SH-SY5Y (cell line): ENCODE results near the gene EPHA2.

ENCODE experiments used
- GATA2 ChIP-seq: IDR thresholded peaks from 2 replicates; pipeline ENCODE4 v1.6.1; 2011; ENCODE audit warnings: mild to moderate bottlenecking, low read depth, low read length
- GATA3 ChIP-seq: IDR thresholded peaks from 2 replicates; pipeline ENCODE4 v1.6.1; 2011; ENCODE audit warnings: low read depth, mild to moderate bottlenecking, low read length, moderate library complexity

EPHA2 gene

DNA sequence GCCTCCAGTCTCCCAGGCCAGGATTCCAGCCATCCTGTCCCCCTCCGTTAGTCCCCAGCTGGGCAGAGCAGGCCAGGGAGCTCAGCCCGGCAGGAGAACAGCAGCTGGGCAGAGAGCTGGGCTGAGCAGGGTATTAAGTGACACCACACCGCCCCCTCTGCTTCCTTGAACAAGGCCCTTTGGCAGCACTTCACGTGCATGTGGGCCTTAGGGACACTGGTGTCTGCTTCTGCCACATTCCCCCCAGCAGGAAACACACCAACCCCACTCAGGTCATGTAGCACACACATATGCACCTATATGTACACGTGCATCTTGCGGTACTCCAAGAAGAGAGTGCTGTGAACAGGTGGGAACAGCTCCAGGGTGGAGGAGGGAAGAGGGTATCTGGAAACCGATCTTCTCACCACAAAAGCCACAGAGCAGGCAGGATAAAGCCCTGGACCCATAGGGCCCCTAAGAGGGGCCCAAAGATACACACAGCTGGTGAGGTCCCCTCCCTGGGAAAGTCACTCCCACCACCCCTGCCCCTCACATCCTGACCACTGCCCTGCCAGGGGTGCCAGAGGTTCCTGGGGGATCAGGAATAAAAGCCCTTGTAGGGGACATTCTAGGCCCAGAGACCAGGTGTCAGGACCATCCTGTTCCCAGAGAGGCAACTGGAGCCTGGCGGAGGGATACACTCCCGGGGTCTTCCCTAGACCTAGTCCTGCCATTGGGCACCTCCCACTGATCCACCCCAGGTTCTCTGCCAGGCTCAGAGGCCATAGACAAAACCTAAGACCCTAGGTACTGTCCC is 4.5 kb downstream of the EPHA2 start:
- no peak for TF ChIP-seq GATA3
- no peak for TF ChIP-seq GATA2

DNA sequence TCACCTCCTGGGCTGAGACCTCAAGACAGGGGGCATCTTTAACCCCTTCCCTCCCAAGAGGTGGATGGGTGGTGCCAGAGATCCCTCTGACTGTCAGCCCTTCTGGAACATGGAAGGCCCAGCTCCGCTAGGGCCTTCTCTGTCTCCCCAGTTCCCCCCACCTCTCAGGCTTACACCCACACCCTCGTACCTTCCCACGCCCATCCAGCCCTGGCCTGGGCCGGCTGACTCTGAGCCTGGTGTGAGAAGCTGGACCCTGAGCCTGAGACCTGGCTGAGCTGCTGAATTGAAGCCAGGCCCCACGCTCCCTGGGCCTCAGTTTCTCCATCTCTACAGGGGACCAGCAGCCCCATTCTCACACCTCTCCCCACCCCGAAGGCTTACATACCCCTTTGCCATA is 5.4 kb downstream of the EPHA2 start:
- TF ChIP-seq GATA3, result no peak
- TF ChIP-seq GATA2, result no peak

DNA sequence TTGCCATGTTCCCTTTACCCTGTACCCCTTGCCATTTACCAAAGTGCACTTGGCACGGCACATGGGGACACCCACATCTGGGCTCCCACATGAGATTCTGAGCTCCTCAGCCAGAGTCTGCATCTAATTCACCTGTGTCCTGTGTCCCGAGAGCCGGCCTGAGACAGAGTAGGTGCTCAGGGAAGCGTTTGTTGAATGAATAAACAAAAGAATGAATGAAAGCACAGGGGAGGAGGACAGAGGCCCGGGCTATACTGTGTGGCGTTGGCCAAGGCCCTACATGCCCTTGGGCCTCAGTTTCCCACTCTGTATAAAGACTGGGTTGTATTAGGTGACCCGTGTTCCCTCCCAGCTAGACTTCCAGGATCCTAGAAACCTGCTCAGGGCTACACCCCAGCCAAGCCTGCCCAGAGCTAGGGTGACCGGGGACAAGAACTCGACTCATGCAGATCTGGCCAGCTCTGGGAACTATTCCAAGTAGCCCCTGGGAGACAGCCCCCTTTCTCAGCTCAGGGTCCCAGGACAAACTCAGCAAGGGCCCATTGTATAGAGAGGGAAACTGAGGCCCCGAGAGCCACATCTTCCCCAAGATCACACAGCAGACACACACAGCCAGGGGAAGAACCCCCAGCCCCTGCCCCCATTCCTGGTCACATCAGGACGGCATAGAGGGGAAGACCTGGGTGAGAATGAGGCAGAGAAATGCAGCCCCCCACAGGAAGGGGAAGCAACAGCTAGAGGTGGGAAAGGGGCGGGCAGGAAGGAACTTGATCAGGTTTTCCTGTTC is 6.0 kb downstream of the EPHA2 start:
- TF ChIP-seq GATA3 (no peak), GATA2 (no peak)

DNA sequence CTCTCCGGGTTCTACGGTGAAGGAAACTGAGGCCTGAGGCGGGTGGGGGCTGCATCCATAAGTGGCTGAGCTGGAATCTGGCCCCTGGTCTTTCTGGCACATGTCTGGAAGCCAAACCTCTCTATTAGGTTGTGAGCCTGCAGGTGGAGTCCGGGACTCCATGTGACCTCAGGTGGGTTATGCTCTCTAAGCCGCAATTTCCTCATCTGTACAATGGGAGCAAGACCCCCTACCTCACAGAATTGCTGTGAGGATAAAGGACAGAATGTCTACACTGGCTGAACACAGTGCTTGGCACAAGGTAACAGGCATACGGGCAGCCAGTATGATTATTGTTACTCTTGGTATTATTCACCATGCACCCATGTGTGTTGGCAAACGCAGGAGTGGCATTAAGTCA is 6.7 kb downstream of the EPHA2 start:
- TF ChIP-seq GATA3 (no peak), GATA2 (no peak)

DNA sequence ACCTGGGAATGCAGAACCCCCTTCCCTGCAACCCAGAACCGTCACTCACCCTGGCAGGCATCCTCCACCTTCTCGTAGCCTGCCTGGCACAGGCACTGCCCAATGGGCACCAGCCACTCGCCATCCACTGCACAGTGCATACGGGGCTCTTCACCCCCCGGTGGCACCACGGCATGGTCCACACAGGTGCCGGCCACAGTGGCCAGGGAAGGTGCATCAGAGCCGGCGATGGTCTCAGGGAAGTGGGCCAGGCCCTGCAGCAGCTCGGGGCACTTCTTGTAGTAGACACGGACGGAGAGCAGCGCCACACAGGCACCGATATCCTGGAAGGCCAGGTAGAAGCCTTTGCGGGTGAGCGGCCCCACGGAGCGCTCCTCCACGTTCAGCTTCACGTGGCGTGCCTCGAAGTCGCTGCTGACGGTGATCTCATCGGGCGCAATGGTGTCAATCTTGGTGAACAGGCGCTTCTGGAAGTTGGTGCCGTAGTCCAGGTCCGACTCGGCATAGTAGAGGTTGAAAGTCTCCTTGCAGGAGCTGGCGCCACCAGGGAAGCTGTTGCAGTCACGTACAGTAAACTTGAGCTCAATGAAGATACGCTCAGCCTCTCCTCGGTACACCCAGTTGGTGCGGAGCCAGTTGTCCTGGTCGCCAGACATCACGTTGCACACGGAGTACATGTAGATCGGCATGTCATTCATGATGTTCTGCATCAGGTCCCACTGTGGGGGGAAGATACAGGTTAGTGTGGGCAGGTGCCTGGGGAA is 7.4 kb downstream of the EPHA2 start:
- no peak for TF ChIP-seq GATA3
- no peak for TF ChIP-seq GATA2

DNA sequence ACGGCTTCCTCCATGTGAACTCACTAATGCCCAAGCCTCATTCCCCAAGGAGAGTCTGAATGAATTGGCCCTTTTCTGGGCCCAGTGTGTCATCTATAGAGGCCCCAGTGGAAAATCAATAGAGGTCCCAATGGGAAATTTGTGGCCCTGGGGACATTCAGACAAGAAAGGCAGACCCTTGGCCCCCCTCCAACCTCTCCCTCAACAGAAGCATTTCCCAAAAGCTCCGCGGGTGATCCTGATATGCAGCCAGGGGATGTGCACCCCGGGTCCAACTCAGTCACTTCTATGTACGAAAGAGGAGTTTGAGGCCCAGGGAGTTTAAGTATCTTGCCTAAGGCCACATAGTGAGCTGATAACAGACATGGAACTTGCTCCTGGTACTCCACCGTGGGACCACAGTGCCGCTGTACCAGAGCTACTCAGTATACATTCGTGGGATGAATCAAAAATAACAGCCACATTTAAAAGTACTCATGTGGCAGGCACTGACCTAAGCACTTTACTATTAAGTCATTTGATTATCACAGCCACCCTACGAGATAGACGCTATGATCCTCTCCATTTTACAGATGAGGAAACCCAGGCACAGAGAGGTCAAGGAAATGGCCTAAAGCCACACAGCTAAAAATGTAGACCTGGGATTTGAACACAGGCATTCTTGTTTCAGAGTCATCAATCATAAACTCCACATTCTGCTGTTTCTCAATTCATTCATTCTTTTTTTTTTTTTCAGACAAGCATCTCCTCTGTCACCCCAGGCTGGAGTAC is 8.5 kb downstream of the EPHA2 start:
- TF ChIP-seq GATA3 (no peak), GATA2 (no peak)

DNA sequence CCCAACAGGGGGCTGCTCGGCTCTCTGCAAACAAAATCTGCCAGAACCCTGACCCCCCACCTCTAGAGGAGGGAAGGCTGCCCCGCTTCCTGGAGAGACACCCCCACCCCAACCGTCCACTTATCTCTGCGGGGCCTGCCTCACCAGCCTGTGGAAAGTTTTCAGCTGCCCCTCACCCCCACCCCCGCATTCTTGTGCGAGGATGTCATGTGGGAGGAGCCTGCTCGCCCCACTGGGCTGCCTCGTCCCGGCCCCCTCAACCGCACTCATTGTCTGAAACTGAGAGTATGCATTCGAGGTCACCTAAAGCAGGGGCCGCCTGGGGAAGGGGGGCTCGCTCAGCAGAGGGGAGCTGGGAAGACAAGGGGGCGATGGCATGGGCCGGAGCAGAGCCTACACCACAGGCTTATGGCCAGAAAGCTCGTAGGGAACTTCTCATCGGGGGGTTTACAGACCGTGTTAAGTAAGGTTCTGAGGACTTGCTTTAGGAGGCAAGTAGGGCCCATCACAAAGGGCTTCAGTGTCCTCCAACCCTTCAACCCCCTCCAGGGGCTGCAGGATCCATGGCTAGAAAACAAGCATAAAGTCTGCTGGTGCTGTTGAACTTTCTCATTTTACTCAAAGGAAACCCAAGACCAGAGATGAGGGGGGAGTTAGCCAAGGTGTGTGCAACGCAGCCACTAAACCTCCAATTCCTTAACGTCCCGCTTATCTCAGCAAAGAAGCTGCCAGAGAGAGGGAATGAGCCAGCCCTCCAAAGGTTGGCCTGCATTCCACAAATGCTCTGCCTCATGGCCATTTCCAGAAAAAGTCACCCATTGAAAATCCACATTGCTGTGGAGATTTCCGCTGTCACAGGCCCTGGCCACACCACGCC is 9.4 kb downstream of the EPHA2 start:
- no peak for TF ChIP-seq GATA2
- no peak for TF ChIP-seq GATA3

DNA sequence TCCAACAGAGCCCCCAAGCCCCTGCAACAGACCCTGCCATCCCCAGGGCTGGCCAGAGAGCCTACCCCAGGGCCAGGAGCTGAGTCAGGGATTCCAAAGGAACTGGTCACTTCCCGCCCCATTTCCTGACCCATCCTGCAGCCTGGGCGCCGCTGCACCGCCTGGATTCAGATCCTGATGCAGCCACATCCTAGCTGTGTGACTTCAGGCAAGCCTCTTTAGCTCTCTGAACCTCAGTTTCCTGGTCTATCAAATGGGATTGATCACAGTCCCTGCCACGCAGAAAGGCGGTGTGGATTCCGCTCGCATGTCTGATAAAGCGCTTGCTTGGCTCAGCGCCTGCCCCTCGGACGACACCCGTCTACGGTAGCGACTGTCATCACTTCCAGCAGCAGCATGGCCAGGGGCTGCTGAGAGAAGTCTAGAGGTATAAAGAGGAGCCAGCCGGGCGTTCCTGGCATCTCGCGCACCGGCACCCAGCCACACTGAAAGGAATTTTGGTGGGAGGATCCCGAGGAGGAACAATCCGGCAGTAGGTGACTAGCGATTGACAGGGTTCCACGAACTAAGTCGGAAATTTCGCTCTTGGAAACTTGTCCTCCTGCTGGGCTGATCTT is 10.1 kb downstream of the EPHA2 start:
- TF ChIP-seq GATA3, result no peak
- TF ChIP-seq GATA2, result no peak

DNA sequence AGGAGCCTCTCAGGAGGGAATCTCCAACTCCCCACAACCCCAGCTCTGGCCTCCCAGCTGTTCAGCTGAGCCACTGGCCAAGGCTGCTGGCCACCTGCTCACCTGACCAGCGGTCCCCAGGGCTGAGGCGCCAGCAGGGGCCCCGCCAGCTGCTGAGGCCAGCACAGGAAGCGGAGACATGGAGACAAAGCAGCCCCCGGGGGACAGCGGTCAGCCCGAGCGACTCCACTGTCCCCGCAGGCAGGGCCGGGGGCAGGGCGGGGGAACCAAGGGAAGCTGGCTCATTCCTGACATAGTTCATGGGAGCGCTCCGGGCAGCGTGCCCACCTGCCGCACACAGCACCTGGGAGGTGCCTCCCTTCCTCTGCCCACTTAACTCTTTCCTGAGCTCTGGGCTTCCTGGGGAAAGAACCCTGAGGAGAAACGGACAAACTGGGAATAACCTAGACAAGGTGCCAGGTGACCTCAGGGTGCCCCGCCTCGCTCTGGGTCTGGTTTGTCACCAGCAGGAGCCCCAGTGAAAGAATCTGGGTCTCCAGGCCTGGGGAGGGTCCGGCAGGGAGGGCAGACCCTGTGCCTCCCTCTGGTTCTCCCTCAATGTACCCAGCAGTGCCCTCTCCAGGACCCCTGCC is 10.7 kb downstream of the EPHA2 start:
- no peak for TF ChIP-seq GATA3
- TF ChIP-seq GATA2, result no peak

DNA sequence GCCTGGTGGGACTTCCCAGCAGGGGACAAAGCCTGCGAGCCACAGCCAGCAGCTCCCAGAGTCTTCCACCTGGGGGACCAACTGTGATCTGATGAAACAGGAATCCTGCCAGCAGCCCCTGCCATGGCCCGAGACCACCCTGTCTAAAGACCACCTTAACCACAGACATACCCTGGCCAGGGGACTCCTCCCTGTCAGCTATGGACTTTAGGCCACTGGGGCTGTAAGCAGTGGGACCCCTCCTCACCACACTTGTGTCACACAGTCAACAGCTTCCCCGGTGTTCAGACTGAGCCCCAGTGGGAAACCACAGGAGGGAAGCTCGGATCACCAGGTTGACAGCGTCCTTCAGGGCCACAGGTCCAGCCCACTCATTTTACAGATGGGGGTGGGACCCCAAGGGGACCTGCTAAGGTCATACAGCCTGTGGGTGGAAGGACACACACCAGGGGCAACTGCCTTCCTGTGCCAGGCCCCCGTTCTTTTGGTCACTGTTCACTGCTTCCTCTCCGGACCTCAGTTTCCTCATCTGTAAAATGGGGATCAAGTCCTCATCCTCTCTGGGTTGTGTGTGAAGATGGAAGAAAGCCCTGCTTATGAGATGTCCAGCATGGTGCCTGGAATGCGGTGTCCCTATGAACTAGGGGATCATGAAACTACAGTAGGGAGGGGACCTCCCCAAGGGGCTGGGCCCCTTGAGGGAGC is 11.4 kb downstream of the EPHA2 start:
- TF ChIP-seq GATA2, result no peak
- TF ChIP-seq GATA3, result no peak

DNA sequence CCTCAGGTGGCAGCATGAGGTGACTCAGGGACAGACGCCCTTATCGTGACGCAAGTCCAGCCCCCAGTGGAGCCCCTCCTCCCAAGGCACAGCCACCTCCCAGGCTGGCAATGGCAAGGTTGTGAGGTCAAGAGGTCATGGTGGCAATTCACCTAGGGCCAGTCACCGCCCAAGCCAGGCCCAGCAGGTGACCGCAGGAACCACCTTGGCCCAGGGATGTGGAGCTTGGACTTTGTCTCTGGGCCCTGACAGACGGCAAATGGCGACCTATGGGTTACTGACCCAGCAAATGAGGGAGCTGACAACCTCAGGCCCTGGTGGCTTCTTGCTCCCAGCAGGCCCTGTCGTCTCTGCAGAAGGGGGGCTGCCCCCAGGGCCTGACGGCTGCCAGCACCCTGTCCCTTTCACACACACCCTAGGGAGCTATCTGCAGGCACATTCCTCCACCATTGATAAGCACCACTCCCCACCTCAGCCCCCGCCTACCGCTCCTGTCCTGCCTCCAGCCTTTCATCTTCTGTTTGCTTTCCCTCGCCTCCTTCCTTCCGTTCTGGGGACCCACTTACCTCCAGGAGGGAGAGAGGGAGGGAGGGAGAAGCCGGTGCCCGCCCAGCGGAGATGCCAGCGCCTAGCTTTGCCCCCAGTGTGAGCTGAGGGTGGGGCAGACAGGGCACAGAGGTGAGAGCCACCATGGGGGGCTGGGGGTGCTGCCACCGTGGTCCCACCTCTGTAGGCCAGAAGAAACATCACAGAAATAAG is 12.1 kb downstream of the EPHA2 start:
- TF ChIP-seq GATA3 (no peak), GATA2 (no peak)
